Epithelial cell of esophagus (primary cell): Measurements from ENCODE around the gene SERPINB10.
A peak's percentile ranks its signal among the peaks of the same experiment; 100 is the strongest.

Source experiments
- DNase-seq: peaks from one replicate; pipeline ENCODE4 v3.0.0; 2010; ENCODE audit warnings: low read depth
- H3K4me3 ChIP-seq: 2 replicates; pipeline ENCODE4 v1.5.1; 2011; ENCODE audit warnings: mild to moderate bottlenecking, low read length, control low read depth
- TF ChIP-seq, protein P1 (sequence below): IDR thresholded peaks from 2 replicates; pipeline ENCODE4 v1.5.1; 2011; ENCODE audit warnings: low read depth, mild to moderate bottlenecking, low read length, control low read depth, inconsistent platforms; ENCODE audit not compliant: insufficient read depth; ENCODE audit errors: missing control alignments

SERPINB10 gene, protein sequence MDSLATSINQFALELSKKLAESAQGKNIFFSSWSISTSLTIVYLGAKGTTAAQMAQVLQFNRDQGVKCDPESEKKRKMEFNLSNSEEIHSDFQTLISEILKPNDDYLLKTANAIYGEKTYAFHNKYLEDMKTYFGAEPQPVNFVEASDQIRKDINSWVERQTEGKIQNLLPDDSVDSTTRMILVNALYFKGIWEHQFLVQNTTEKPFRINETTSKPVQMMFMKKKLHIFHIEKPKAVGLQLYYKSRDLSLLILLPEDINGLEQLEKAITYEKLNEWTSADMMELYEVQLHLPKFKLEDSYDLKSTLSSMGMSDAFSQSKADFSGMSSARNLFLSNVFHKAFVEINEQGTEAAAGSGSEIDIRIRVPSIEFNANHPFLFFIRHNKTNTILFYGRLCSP

DNA sequence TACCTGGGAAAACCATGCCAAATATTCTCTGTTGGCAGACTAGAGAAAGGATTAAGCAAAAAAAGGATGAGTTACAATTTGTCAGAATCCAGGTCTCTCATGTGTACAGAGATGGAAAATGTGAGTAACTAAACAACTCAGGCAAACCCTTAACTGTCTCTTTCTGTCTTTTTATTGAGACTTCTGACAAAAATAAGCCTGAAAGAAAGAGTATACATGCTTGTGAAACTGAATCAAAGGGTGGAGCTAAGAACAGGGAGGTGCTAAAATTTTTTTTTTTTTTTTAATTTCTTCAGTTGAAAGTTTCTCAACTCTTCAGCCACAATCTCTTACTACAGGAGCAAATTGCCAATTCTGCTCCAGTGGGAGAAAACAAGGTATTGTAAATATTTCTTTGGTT is at the start of gene SERPINB10:
Gene SERPINB10 (plus strand): TSS at position 295 of the 400 bp plus-strand sequence. CDS start 7,553 bp downstream, outside the sequence.
- peak; percentile 49 for DNase-seq
- H3K4me3 ChIP-seq, result no peak within 1 kb of the TSS
- TF ChIP-seq, protein P1, sequence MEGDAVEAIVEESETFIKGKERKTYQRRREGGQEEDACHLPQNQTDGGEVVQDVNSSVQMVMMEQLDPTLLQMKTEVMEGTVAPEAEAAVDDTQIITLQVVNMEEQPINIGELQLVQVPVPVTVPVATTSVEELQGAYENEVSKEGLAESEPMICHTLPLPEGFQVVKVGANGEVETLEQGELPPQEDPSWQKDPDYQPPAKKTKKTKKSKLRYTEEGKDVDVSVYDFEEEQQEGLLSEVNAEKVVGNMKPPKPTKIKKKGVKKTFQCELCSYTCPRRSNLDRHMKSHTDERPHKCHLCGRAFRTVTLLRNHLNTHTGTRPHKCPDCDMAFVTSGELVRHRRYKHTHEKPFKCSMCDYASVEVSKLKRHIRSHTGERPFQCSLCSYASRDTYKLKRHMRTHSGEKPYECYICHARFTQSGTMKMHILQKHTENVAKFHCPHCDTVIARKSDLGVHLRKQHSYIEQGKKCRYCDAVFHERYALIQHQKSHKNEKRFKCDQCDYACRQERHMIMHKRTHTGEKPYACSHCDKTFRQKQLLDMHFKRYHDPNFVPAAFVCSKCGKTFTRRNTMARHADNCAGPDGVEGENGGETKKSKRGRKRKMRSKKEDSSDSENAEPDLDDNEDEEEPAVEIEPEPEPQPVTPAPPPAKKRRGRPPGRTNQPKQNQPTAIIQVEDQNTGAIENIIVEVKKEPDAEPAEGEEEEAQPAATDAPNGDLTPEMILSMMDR, result no peak

DNA sequence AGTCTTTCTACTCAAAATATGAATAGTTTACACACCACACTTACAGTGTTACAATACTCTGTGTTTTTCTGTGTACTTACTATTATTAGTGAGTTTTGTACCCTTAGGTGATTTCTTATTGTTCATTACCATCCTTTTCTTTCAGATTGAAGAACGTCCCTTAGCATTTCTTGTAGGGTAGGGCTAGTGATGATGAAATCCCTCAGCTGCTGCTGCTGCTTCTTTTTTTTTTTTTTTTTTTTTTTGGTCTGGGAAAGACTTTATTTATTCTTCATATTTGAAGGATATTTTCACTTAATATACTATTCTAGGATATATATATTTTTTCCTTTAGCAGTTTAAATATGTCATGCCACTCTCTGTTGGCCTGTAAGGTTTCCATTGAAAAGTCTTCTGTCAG is 49.3 kb upstream of the SERPINB10 start:
- TF ChIP-seq, protein P1, result no peak
- DNase-seq, result no peak
- no peak overlapping the region for H3K4me3 ChIP-seq

DNA sequence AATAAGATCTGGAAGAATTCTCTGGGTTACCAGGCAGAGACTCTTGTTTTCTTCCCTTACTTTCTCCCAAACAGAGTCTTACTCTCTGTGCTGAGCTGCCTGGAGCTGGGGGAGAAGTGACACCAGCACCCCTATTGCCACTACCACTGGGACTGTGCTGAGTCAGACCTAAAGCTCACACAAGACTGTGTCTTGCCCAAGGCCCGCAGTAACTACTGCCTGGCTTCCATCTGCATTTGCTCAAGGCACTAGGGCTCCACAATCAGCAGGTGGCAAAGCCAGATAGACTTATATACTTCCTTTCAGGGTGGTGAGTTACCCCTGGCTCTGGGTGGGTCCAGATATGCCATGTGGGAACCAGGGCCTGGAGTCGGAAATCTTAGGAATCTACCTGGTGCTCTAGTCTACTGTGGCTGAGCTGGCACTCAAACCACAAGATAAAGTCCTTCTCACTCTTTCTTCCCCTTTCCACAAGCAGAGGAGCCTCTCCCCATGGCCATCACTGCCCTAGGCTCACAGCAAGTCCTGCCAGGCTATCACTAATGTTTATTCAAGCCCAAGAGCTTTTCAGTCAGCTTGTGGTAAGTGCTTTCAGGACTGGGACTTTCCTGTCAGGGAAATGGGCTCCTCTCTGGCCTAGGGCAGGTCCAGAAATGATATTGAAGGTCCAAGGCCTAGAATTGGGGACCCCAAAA is 47.8 kb upstream of the SERPINB10 start:
- TF ChIP-seq, protein P1, result no peak
- no peak for DNase-seq
- no peak overlapping the region for H3K4me3 ChIP-seq

DNA sequence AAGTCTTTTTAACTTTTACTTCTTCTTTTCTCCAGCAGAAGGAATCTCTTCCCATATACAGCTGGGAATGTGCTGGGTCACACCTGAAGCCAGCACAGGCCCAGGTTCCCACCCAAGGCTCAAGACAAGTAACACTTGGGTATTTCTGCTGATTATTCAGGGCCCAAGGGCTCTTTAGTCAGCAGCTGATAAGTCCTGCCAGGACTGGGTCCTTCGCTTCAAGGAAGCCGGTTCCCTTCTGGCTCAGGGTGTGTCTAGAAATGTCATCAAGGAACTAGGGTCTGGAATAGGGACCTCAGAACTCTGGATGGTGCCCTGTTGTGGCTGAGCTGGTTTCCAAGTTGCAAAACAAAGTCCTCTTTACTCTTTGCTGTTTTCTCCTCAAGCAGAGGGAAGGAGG is 47.2 kb upstream of the SERPINB10 start:
- no peak overlapping the region for H3K4me3 ChIP-seq
- TF ChIP-seq, protein P1, result no peak
- DNase-seq, result peak; percentile 62

DNA sequence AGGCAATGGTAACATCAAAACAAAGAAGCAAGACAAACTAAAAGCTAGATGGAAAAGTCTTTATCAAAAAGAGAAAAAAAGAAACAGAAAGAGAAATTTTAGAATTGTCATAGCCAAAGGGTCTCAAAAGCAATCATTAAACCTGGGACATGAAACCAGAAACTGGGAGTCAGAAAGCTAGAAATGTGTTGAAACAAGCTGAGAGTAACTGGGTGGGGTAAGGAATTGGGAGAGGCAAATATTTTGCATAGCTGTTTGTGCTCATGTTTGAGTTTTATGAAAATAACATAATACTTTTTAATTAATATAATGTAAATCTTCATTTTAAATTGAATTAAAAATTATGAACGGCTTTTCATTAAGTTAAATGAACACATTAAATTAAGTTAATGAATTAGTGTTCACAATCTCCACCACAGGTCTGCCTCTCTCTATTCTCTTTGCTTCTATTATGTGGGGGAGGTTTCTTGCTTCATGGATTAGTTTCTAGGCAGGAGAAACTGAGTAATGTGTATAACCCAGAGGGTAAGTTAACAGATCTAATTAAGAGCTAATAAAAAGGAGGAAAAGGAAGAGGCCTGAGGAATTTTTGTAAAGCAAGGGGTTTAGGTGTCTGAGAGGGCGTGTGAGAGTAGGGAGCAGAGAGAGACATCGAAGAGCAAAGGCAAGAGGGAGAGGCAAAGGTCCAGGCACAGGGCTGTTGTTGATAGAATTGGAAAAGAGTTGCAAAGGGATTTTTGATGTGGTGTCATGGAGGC is 40.2 kb upstream of the SERPINB10 start:
- TF ChIP-seq, protein P1, result no peak
- DNase-seq, result peak; percentile 86
- H3K4me3 ChIP-seq, result no peak overlapping the region

DNA sequence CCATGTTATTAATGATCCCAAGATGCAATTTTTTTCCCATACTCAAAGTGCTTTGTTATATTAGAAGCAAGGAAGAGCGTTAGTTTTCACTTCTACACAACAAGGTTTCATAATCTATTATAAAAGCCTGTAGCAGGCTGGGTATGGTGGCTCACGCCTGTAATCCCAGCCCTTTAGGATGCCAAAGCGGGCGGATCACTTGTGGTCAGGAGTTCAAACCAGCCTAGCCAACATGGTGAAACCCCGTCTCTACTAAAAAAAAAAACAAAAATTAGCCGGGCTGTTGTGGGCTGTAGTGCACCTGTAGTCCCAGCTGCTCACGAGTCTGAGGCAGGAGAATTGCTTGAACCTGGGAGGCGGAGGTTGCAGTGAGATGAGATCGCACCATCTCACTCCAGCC is 39.2 kb upstream of the SERPINB10 start:
- TF ChIP-seq, protein P1, result no peak
- DNase-seq, result no peak
- no peak overlapping the region for H3K4me3 ChIP-seq
